SK-N-SH (cell line): ENCODE data around the gene MAGI2.

ENCODE experiments used
- ELF1 ChIP-seq: IDR thresholded peaks from 2 replicates; pipeline ENCODE4 v1.4.0; 2012
- EP300 ChIP-seq, 2 experiments: IDR thresholded peaks; 2 replicates each; pipeline versions ENCODE4 v1.4.0 to v1.6.1; 2012; ENCODE audit warnings: borderline replicate concordance in 1 of 2, low read depth in 1 of 2, low read length in 1 of 2
- FOXJ3 ChIP-seq: sonication (generic); formaldehyde crosslinking; IDR thresholded peaks from 2 replicates; pipeline ENCODE4 v1.5.1; 2020; ENCODE audit warnings: mild to moderate bottlenecking, missing genetic modification reagents
- JUND ChIP-seq: IDR thresholded peaks from 2 replicates; pipeline ENCODE4 v1.4.0; 2012
- RAD21 ChIP-seq: IDR thresholded peaks from 2 replicates; pipeline ENCODE4 v1.6.1; 2012; ENCODE audit warnings: mild to moderate bottlenecking, low read length
- SMC3 ChIP-seq: IDR thresholded peaks from 2 replicates; pipeline ENCODE4 v1.6.1; 2012; ENCODE audit warnings: low read depth, low read length, improper control_type of control experiment
- TAF1 ChIP-seq: IDR thresholded peaks from 2 replicates; pipeline ENCODE4 v1.6.1; 2012; ENCODE audit warnings: low read depth, mild to moderate bottlenecking, low read length, moderate library complexity, borderline replicate concordance
- YY1 ChIP-seq: IDR thresholded peaks from 2 replicates; pipeline ENCODE4 v1.4.0; 2012; ENCODE audit warnings: low read depth, mild to moderate bottlenecking
- TF ChIP-seq, protein P1 (sequence below): IDR thresholded peaks from 2 replicates; pipeline ENCODE4 v1.6.1; 2012; ENCODE audit warnings: mild to moderate bottlenecking, low read depth, low read length, moderate library complexity
- TF ChIP-seq, protein P2 (sequence below): fragments of 200-600 bp; sonication (generic); IDR thresholded peaks from 2 replicates; pipeline ENCODE4 v1.6.1; 2017; ENCODE audit warnings: antibody characterized with exemption, mild to moderate bottlenecking, moderate library complexity
- TF ChIP-seq, protein P3 (sequence below): IDR thresholded peaks from 2 replicates; pipeline ENCODE4; 2012
- TF ChIP-seq, protein P4 (sequence below): IDR thresholded peaks from 2 replicates; pipeline ENCODE4 v1.4.0; 2012; ENCODE audit warnings: low read depth

DNA sequence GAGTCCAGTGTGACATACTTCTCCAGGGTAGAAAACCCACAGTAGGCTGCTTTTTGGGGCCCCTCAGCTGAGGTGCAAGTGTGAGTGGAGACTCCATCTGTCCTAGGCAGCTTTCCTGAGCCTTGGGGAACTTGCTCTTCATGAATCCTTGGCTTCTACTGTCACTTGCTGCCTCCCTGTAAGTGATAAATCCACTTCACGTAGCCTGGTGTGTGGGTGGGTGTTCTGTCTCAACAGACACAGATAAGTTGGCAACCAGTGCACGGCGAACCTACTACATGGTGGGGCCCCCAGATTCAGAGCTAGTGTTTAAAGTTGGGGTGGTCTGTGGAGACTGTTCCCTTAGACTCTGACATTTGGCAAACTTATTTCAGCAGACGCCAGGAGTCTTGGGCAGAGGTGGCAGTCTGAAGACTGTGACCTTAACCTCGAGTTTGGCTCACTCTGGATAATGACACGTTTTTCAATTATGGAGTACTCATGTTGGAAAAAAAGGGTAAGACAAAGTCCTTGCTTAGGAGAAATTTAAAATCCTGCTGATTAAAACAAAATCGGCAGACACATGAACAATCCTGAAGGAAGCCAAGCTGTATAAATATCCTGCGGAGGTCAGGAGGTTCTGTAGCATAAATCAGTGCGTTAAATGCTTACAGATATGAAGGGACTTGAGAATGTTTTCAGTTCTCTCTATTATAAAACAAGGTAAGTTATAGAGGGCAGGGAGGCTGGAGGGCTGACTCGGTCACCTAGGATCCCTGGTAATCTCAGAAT, 1278.0 kb downstream of the MAGI2 start:
- TF ChIP-seq EP300 (IDR thresholded peaks at IDR 0.05; ENCODE audit: borderline replicate concordance in 1 of 2, low read depth in 1 of 2, low read length in 1 of 2) (no peak), JUND (no peak), TAF1 (no peak), ELF1 (no peak), RAD21 (no peak), SMC3 (no peak), FOXJ3 (no peak), YY1 (no peak)
- TF ChIP-seq, protein P1, sequence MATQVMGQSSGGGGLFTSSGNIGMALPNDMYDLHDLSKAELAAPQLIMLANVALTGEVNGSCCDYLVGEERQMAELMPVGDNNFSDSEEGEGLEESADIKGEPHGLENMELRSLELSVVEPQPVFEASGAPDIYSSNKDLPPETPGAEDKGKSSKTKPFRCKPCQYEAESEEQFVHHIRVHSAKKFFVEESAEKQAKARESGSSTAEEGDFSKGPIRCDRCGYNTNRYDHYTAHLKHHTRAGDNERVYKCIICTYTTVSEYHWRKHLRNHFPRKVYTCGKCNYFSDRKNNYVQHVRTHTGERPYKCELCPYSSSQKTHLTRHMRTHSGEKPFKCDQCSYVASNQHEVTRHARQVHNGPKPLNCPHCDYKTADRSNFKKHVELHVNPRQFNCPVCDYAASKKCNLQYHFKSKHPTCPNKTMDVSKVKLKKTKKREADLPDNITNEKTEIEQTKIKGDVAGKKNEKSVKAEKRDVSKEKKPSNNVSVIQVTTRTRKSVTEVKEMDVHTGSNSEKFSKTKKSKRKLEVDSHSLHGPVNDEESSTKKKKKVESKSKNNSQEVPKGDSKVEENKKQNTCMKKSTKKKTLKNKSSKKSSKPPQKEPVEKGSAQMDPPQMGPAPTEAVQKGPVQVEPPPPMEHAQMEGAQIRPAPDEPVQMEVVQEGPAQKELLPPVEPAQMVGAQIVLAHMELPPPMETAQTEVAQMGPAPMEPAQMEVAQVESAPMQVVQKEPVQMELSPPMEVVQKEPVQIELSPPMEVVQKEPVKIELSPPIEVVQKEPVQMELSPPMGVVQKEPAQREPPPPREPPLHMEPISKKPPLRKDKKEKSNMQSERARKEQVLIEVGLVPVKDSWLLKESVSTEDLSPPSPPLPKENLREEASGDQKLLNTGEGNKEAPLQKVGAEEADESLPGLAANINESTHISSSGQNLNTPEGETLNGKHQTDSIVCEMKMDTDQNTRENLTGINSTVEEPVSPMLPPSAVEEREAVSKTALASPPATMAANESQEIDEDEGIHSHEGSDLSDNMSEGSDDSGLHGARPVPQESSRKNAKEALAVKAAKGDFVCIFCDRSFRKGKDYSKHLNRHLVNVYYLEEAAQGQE: no peak
- TF ChIP-seq, protein P2, sequence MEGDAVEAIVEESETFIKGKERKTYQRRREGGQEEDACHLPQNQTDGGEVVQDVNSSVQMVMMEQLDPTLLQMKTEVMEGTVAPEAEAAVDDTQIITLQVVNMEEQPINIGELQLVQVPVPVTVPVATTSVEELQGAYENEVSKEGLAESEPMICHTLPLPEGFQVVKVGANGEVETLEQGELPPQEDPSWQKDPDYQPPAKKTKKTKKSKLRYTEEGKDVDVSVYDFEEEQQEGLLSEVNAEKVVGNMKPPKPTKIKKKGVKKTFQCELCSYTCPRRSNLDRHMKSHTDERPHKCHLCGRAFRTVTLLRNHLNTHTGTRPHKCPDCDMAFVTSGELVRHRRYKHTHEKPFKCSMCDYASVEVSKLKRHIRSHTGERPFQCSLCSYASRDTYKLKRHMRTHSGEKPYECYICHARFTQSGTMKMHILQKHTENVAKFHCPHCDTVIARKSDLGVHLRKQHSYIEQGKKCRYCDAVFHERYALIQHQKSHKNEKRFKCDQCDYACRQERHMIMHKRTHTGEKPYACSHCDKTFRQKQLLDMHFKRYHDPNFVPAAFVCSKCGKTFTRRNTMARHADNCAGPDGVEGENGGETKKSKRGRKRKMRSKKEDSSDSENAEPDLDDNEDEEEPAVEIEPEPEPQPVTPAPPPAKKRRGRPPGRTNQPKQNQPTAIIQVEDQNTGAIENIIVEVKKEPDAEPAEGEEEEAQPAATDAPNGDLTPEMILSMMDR: no peak
- TF ChIP-seq, protein P3, sequence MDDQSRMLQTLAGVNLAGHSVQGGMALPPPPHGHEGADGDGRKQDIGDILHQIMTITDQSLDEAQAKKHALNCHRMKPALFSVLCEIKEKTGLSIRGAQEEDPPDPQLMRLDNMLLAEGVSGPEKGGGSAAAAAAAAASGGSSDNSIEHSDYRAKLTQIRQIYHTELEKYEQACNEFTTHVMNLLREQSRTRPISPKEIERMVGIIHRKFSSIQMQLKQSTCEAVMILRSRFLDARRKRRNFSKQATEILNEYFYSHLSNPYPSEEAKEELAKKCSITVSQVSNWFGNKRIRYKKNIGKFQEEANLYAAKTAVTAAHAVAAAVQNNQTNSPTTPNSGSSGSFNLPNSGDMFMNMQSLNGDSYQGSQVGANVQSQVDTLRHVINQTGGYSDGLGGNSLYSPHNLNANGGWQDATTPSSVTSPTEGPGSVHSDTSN: no peak
- TF ChIP-seq, protein P4, sequence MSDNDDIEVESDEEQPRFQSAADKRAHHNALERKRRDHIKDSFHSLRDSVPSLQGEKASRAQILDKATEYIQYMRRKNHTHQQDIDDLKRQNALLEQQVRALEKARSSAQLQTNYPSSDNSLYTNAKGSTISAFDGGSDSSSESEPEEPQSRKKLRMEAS: no peak
